Measurements from ENCODE around the gene IL10RB.

- TF ChIP-seq CTCF (IDR thresholded peaks at IDR 0.05; ENCODE audit: borderline replicate concordance, extremely low read depth, low read length, poor library complexity, severe bottlenecking) (no peak), EZH2 (IDR thresholded peaks at IDR 0.05; ENCODE audit: borderline replicate concordance, low read depth, low read length, severe bottlenecking) (no peak)
These were observed 4.5 kb upstream of the IL10RB start for GRCh38 chr21:33261635-33262034.

All from DND-41 (cell line).